GM12873 (cell line): ENCODE measurements around the gene CCRL2.

Experiments
- CTCF ChIP-seq: IDR thresholded peaks from 2 replicates; pipeline ENCODE4 v1.5.1; 2012; ENCODE audit warnings: low read depth, mild to moderate bottlenecking, moderate library complexity, low read length, control low read depth; ENCODE audit not compliant: insufficient read depth; ENCODE audit errors: missing control alignments

The CCRL2 gene

GRCh38 chr3:46406788-46407611 lies at the start of gene CCRL2, which contains the start of gene CCR5AS:
Gene CCRL2, plus strand, starts transcription at chr3:46407259. Its CDS starts 821 bp downstream, at chr3:46408080.
Gene CCR5AS, minus strand, starts transcription at chr3:46407066.
- TF ChIP-seq CTCF = no peak

- TF ChIP-seq CTCF = no peak
Observed at GRCh38 chr3:46358466-46358865, 48.6 kb upstream of the CCRL2 start.

GRCh38 chr3:46359733-46360493 lies 47.1 kb upstream of the CCRL2 start:
- no peak for TF ChIP-seq CTCF

GRCh38 chr3:46360907-46361306 lies 46.2 kb upstream of the CCRL2 start:
- TF ChIP-seq CTCF = peak; percentile 13

- no peak for TF ChIP-seq CTCF
Observed at GRCh38 chr3:46361408-46362283, 45.4 kb upstream of the CCRL2 start.

- TF ChIP-seq CTCF = no peak
Observed at GRCh38 chr3:46365041-46365440, 42.0 kb upstream of the CCRL2 start.
